GM21360 (cell line): ENCODE measurements around the gene CTDP1.

Experiments
- ATAC-seq: cut with Tn5 transposase; IDR thresholded peaks from one replicate; pipeline ENCODE4 v1.9.1; 2021; ENCODE audit warnings: mild to moderate bottlenecking, moderate library complexity; ENCODE audit not compliant: unreplicated experiment

CTDP1 gene

DNA sequence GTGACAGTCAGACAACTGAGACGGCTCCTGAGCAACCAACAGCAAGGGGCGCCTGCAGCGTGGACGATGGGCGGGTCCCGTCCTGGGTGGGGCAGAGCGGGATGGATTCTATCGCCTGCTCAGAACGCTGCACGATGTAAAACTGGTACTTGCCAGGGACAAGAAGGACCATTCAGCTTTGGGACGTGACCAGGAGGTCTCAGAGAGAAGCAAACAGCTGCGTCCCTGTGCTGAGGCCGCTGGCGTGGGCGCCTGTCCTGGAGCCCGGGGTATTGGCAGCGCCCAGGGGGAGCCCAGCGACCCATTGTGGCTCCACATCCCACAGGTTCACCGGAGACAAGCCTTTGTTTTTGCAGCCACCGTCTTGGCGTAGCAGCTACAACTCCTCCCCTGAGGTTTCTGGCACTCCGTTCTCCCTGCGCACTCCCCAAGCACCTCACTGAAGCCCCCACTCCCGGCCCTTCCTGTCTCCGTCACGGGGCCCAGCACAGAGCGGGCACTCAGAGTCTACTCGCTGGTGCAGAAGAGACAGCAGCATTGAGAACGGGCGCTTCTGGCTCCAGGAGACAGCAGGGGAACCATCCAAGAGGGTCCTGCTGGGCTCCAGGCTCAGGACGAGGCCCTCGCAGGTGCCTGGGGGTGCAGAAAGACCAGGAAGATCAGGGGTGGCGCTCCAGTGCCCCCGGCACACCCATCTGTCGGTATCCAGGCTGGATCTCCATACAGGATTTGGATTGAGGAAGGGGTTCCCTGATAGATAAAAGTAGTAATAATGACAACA lies 96.0 kb downstream of the CTDP1 start:
- no peak for ATAC-seq

GRCh38 chr18:79776674-79777073 lies 97.1 kb downstream of the CTDP1 start:
- no peak for ATAC-seq

DNA sequence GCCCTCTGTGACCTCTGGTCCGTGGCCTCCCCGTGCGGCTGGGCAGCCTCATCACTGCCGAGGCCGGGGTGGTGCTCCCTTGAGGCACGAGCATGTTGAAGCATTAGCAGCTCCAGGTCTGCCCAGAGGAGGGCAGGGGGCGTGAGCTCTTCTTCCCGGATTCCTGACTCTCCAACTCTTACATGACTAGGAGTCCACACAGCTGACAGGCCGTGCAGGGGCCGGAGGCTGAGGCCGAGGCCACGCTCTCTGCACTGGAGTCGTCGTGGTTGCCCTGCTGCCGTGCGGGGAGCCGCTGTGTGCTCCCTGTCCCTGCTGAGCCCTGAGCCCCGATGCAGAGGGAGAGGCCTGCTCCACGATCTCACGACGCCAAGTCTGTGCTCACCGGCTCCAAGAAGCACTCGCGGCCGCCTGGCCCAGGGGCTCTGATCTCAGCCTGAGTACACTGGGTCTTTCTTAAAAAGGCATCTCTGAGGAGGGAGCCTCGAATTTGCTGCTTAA lies 98.7 kb downstream of the CTDP1 start:
- ATAC-seq: no peak

GRCh38 chr18:79779021-79779699 lies 99.6 kb downstream of the CTDP1 start:
- no peak for ATAC-seq

GRCh38 chr18:79779700-79780190 lies 100.1 kb downstream of the CTDP1 start:
- ATAC-seq: no peak

DNA sequence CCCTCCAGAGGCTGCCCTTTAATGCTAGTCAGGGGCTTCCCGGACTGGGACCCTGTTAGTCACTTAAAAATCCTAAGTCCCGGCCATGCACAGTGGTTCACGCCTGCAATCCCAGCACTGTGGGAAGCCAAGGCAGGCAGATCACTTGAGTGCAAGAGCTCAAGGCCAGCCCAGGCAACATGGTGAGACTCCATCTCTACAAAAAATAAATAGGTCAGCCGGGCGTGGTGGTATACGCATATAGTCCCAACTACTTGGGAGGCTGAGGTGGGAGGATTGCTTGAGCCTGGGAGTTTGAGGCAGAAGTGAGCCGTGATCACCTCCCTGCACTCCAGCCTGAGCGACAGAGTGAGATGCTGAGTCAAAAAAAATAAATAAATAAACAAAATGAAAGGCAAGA lies 100.9 kb downstream of the CTDP1 start:
- no peak for ATAC-seq

DNA sequence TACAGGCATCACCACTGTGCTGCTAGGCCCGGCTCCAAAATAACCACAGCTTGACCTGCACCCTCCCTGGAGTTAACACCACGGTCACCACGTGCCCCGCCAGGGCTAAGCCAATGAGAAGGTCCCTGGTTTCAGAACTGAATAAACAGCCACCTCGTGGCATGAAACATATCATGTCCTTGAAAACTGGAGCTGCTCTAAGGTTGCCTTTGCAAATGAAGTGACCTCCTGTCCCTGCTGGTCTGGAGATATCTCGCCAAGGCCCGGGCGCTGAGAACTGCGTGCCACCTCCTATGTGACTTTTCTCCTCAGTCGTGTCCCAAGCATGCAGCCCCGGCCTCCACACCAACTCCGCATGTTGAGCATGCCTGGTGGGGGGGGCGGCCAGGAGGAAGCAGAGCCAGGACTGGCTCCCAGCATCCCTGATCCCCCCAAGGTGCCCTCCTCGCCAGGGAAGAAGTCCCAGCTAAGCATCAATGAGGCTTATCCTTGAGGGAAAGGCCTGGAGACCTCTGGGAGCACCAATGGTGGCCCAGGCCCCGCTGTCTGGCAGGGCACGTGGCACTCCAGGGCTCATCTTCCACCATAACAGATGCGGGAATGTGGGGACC lies 101.8 kb downstream of the CTDP1 start:
- ATAC-seq: no peak

DNA sequence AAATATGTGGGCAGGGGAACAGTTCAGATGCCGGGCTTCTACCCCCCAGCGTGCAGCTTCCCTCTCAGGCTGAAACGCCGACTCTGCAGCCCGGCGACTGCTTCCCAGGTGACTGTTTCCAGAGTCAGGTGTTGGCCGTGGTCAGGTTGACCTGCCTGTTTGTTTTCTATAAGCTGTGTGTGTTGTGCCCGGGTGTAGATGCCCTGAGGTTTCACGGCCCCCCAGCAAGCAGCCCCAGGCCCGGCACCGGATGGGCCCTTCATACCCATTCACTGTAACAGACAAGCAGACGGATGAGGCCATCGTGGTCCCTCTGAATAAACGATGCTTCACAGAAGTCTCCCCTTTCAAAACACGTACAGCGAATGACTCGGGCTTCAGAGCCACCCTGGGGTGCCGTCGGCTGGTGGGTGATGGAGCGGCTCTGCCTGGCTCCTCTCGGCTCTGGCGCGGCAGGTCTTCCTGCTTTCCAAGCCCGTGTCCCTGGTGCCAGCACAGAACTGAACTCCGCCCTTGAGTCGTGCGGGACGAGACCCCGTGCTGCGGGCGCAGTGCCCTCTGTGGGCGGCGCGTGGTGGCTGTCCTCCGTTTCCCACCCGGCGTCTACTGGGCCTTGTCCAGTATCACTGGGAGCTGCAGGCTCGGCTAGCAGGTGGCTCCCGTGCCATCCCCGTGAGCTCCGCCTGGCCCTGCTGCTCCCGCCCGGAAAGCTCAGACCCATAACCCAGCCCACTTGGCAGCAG lies 103.1 kb downstream of the CTDP1 start:
- no peak for ATAC-seq

DNA sequence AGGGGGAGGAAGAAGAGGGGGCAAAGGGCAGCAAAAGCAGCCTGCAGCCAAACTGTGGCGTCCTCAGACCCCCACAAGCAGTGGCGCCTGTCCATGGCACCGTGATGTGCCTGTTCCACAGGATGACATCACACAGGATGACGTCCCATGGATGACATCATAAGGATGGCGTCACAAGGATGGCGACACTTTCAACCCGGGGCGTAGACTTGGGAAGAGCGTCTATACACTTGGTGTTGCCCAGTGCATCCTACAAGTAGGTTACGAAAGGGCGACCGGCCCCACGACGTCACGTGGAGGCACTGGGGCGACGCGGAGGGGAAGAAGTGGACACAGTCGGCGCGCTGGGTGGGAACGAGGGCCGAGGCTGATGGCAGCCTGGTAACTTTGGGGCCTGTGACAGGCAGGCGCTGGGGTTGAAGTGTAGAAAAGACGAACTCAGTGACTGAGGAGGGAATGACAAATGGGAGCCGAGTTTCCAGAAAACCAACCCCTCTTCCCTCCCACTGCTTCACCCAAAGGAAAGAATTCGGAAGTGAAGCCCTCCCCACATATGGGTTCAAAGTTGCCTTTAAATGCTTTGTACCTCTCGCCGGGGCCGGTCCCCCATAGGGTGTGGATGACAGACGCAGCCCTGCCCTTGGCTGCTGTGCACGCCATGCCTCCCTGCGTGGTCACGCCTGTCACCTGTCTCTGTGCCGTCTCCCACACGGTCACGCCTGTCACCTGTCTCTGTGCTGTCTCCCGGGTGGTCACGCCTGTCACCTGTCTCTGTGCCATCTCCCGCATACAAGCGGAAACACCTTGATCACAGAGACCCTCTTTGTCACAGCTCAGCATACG lies 104.7 kb downstream of the CTDP1 start:
- no peak for ATAC-seq

GRCh38 chr18:79784965-79785770 lies 105.6 kb downstream of the CTDP1 start:
- ATAC-seq: no peak

- no peak for ATAC-seq
These were observed 106.2 kb downstream of the CTDP1 start for GRCh38 chr18:79785831-79786230.

DNA sequence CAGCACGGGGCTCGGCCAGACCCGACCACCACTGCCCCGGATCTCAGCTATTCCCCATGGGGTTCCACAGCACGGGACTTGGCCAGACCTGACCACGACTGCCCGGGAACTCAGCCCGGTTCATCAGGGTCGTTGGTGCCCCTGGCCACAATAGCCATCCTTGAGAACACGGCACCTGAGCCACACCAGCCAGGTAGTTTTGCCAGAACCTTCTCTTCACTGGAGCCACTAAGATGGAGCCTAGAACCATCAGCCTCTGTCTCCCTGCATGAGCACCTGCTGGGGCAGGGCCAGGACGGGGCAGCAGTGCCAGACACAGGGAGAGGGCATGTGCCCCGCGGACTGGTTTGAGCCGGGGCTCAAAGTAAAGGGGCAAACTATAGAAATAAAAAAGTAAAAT lies 106.7 kb downstream of the CTDP1 start:
- ATAC-seq: no peak

DNA sequence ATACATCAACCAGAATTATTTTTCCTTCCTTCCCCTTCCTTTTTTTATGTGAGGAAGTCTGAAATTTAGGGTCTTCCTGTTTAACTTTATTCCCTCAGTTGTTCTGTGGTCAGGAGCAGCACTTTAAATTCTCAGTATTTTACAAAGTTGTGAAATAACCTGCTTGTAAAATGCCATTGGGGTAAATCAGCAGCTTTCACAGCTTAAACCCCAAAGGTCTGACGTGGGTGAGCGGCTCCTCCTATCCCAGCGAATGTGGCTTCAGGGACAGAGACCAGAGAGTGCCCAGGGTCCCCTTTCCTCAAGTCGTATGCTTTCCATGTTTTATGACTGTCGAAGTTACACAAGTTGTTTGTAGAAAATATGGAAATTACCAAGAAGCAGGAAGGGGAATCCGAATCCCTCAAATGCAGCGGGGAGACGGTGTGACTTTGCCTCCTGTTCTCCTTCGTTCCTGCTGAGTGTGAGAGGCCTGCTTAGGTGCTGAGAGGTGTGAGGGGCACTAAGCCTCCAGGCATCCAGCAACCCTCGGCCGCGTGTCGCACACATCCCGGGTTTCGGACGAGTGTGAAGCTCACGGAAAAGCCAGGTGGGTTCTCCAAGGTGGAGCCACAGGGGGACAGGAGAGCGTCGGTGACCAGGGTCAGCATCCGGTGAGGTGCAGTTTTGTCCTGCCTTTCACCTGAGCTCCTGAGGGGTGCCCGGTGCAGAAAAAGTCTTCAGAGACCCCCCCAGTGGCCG lies 107.4 kb downstream of the CTDP1 start:
- ATAC-seq: no peak

GRCh38 chr18:79787527-79787864 lies 107.9 kb downstream of the CTDP1 start:
- ATAC-seq: no peak

DNA sequence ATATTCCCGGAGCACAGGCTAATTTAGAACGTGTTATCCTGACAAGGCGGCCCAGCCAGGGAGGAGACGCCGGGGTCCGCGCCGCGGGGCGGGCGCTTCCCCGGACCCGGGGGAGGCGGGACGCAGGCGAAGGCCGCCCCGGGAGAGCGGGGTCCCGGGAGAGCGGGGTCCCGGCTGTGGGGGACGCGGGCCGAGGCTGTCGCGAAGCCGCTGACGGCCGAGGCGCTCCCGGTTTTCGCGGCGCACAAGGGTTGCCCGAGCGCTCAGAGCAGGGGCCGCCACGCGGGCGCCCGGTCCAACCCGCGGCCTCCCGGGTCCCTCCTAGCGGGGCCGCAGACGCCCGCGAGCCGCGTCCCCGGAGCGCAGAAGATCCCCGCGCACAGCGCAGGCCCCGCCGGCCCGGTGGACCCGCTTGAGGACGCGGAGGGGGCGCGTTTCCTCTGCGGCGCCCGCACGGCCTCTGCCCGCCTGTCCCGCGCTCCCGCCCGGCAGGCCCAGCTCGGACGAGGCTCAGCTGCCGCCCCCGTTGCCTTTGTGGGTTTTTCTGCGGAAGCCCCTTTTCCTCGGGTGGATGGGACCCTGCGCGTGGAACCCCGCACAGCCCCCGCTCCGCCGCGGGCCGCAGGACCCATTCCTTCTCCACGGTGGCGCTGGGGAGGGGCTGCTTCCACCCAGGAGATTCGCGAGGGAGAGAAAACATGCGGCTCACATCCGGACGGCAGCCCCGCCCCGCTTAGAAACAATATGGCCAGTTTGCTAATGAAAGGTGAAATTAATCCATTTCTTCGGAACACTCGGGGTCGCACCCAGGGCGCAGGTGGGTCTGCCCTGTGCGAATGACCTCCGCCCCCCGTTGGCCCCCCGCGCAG lies 108.5 kb downstream of the CTDP1 start:
- ATAC-seq: no peak

GRCh38 chr18:79788734-79789085 lies 109.1 kb downstream of the CTDP1 start:
- ATAC-seq: no peak

DNA sequence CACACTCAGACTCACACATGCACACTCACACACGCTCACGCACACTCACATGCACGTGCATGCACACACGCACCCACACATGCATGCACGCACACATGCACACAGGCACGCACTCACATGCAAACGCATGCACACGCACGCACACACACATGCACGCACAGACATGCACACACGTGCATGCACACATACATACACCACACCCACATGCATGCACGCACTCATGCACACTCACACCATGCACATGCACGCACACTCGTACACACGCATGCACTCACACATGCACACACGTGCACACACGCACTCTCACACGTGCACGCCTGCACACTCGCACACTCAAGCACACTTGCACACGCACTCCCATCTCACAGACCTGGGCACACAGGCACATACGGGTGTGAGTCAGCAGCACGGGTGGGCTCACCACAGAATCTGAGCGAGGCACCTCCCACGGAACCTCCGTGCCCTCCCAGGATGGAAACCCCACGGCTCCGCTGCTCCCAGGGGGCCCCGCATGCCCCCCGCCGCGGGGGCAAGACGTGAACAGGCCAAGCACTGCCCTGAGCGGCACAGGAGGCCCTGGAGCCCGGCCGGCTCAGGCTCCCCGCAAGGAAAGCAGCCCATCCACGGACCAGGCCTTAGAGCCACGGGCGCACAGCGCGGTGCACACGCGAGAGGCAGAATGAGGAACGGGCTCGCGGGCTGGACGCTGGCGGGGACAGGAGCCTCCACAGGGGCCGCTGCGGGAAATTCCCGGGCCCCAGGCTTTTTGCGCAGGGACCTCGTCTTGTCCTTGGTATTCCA lies 109.7 kb downstream of the CTDP1 start:
- no peak for ATAC-seq
